Natural killer cell (primary cell): Measurements from ENCODE around the gene POTEH. TPM values are rescaled to one million over a fixed set of nuclear protein-coding genes. Genes with fewer than 3 reads are reported as not detected.
"Not testable (repeated sequence)": the region's sequence is repeated elsewhere in the genome, so short reads cannot be mapped to it uniquely, and the experiment has no call there.

Experiments
- ATAC-seq, 3 donors: fragments of 150-1000 bp in 2 of 3; fragments of 200-7000 bp in 1 of 3; cut with Tn5 transposase; 1 replicate in 1 of 3; 2 replicates in 2 of 3; pipeline ENCODE4 v1.10.0; 2021; ENCODE audit warnings: mild to moderate bottlenecking in 2 of 3, moderate library complexity in 2 of 3
- DNase-seq, 2 donors: peaks; one replicate each; pipeline versions ENCODE4 v3.0.0 to v3.0.0-alpha.2; 2013 to 2021; ENCODE audit warnings: mixed read lengths in 1 of 2
- H3K27ac ChIP-seq: one replicate; pipeline ENCODE4 v1.5.1; 2013; ENCODE audit warnings: mild to moderate bottlenecking, low read length
- H3K27me3 ChIP-seq: one replicate; pipeline ENCODE4 v1.6.1; 2013; ENCODE audit warnings: low read length; ENCODE audit not compliant: control insufficient read depth, insufficient read depth
- H3K36me3 ChIP-seq: one replicate; pipeline ENCODE4 v1.6.1; 2013; ENCODE audit warnings: low read length; ENCODE audit not compliant: control insufficient read depth, insufficient read depth
- H3K4me1 ChIP-seq: one replicate; pipeline ENCODE4 v1.6.1; 2013; ENCODE audit warnings: low read length; ENCODE audit not compliant: control insufficient read depth, insufficient read depth
- H3K4me3 ChIP-seq: one replicate; pipeline ENCODE4 v1.5.1; 2013; ENCODE audit warnings: low read length
- H3K9me3 ChIP-seq: one replicate; pipeline ENCODE4 v1.6.1; 2013; ENCODE audit warnings: low read length; ENCODE audit not compliant: control insufficient read depth, insufficient read depth
- H3K27ac Mint-ChIP-seq, 2 donors: one replicate each; pipeline ENCODE4 v1.8.0; 2022; ENCODE audit warnings: mild to moderate bottlenecking in 2 of 2, mixed read lengths in 2 of 2, moderate library complexity in 1 of 2
- H3K27me3 Mint-ChIP-seq, 2 donors: one replicate each; pipeline ENCODE4 v1.8.0; 2022; ENCODE audit warnings: low read depth in 2 of 2, mixed read lengths in 2 of 2
- H3K36me3 Mint-ChIP-seq: one replicate; pipeline ENCODE4 v1.8.0; 2022; ENCODE audit warnings: mixed read lengths
- H3K4me1 Mint-ChIP-seq, 2 donors: one replicate each; pipeline ENCODE4 v1.8.0; 2022; ENCODE audit warnings: mixed read lengths in 2 of 2
- H3K4me3 Mint-ChIP-seq: one replicate; pipeline ENCODE4 v1.8.0; 2022; ENCODE audit warnings: mild to moderate bottlenecking, moderate library complexity, mixed read lengths
- H3K9me3 Mint-ChIP-seq, 2 donors: one replicate each; pipeline ENCODE4 v1.8.0; 2022; ENCODE audit warnings: mixed read lengths in 2 of 2
- WGBS: methylation state at CpG from one replicate; pipeline ENCODE4 v1.1.7; 2013; ENCODE audit warnings: missing lambda C conversion rate; ENCODE audit not compliant: insufficient coverage; 5-methylcytosine and 5-hydroxymethylcytosine counted together
- intact Hi-C: fragments of 100-400 bp; cut with micrococcal nuclease; formaldehyde crosslinking; loops from one replicate; pipeline ENCODE4 v1.14.2; 2022
- total RNA-seq, 4 donors: library from RNA; stranded (reverse); fragments of 120-200 nt in 1 of 4; gene quantifications; one replicate each; pipeline versions ENCODE4 v1.2.3 to v1.2.4, GENCODE V29; 2013 to 2022

The POTEH gene
- total RNA-seq, 3 donors from 2014 or later (not counting 1 experiment from before 2014, with no cell fraction given) = 0.25 TPM; not detected in 2

- ATAC-seq, DNase-seq, H3K36me3 ChIP-seq: not testable (repeated sequence)
Measured at GRCh38 chr22:15761151-15761777, 71.4 kb downstream of the POTEH start.

GRCh38 chr22:15763559-15763958 lies 73.7 kb downstream of the POTEH start:
- DNase-seq, H3K9me3 Mint-ChIP-seq, H3K27ac Mint-ChIP-seq, intact Hi-C loops, H3K36me3 ChIP-seq, ATAC-seq, H3K36me3 Mint-ChIP-seq, H3K27ac ChIP-seq, H3K27me3 ChIP-seq, H3K27me3 Mint-ChIP-seq, H3K4me3 Mint-ChIP-seq, H3K9me3 ChIP-seq, H3K4me1 ChIP-seq, H3K4me1 Mint-ChIP-seq, H3K4me3 ChIP-seq: not testable (repeated sequence)
- WGBS = no CpG with 5 or more reads among the region's 1 CpG

More at GRCh38 chr22:15761151-15761777, 71.4 kb downstream of the POTEH start:
- H3K9me3 Mint-ChIP-seq, H3K4me3 Mint-ChIP-seq, H3K27ac Mint-ChIP-seq, H3K4me1 Mint-ChIP-seq, intact Hi-C loops, H3K27ac ChIP-seq, H3K27me3 ChIP-seq, H3K4me3 ChIP-seq, H3K4me1 ChIP-seq, H3K27me3 Mint-ChIP-seq, H3K36me3 Mint-ChIP-seq, H3K9me3 ChIP-seq: not testable (repeated sequence)
- WGBS = 91% methylated on average over 20 of the region's 30 CpGs

Other genes with a start within 250 kb of the POTEH start
- not detected for gene OR11H1, start 161.8 kb upstream of the POTEH start, total RNA-seq